HEK293 (cell line): ENCODE data around the gene MAML3.

Source experiments
- CTCF ChIA-PET: fragments of 350-600 bp; formaldehyde crosslinking; extraction: SDS; loops from one replicate; lab custom pipeline; 2021; ENCODE audit warnings: antibody characterized with exemption; lab: Yijun Ruan, JAX
- POLR2A ChIA-PET: fragments of 300-600 bp; formaldehyde crosslinking; extraction: SDS; loops from one replicate; lab custom pipeline; 2020; ENCODE audit warnings: antibody characterized with exemption, inconsistent platforms; lab: Yijun Ruan, JAX
- H3K27ac ChIP-seq: fragments of 200-500 bp; sonication (Bioruptor generic); 2 replicates; pipeline ENCODE4 v1.5.1; 2014; ENCODE audit warnings: low read depth, low read length, control low read depth, inconsistent platforms; ENCODE audit errors: extremely low read depth
- H3K36me3 ChIP-seq, 2 experiments: fragments of 200-500 bp in 1 of 2; sonication (Bioruptor generic) in 1 of 2; 1 replicate in 1 of 2; 2 replicates in 1 of 2; pipeline ENCODE4 v1.5.1; 2014 to 2017; ENCODE audit warnings: inconsistent platforms in 2 of 2, low read length in 2 of 2; ENCODE audit not compliant: control insufficient read depth in 2 of 2, insufficient read depth in 1 of 2
- H3K4me1 ChIP-seq: fragments of 200-500 bp; sonication (Bioruptor generic); 2 replicates; pipeline ENCODE4 v1.5.1; 2014; ENCODE audit warnings: mild to moderate bottlenecking, low read length, inconsistent platforms; ENCODE audit not compliant: control insufficient read depth, insufficient read depth
- H3K4me3 ChIP-seq: 2 replicates; pipeline ENCODE4 v1.5.1; 2011; ENCODE audit warnings: low read depth, mild to moderate bottlenecking, control low read depth, low read length, moderate library complexity
- H3K9me3 ChIP-seq: fragments of 200-500 bp; sonication (Bioruptor generic); 2 replicates; pipeline ENCODE4 v1.5.1; 2014; ENCODE audit warnings: low read depth, low read length, inconsistent platforms; ENCODE audit not compliant: control insufficient read depth, insufficient read depth
- HOXA7 ChIP-seq: sonication (generic); formaldehyde crosslinking; IDR thresholded peaks from 2 replicates; pipeline ENCODE4 v1.8.1; 2022; ENCODE audit warnings: missing genetic modification reagents, borderline replicate concordance
- REPIN1 ChIP-seq: fragments of 450-650 bp; formaldehyde crosslinking; IDR thresholded peaks from 2 replicates; pipeline ENCODE4 v1.5.1; 2017; ENCODE audit warnings: missing biosample characterization, missing genetic modification characterization, low read depth
- TRIM28 ChIP-seq: IDR thresholded peaks from 2 replicates; pipeline ENCODE4 v1.6.1; 2011; ENCODE audit warnings: low read length, control low read depth, borderline replicate concordance
- ZFP3 ChIP-seq: fragments of 450-650 bp; formaldehyde crosslinking; IDR thresholded peaks from 2 replicates; pipeline ENCODE4 v1.5.1; 2016; ENCODE audit warnings: low read depth, missing biosample characterization, missing genetic modification characterization
- ZFP41 ChIP-seq: fragments of 450-650 bp; formaldehyde crosslinking; IDR thresholded peaks from 2 replicates; pipeline ENCODE4 v1.5.1; 2016; ENCODE audit warnings: missing biosample characterization, missing genetic modification characterization, borderline replicate concordance
- ZNF121 ChIP-seq: fragments of 450-650 bp; formaldehyde crosslinking; IDR thresholded peaks from 2 replicates; pipeline ENCODE4 v1.5.1; 2016; ENCODE audit warnings: missing biosample characterization, missing genetic modification characterization
- ZNF140 ChIP-seq: fragments of 450-650 bp; formaldehyde crosslinking; IDR thresholded peaks from 2 replicates; pipeline ENCODE4 v1.5.1; 2016; ENCODE audit warnings: missing biosample characterization, missing genetic modification characterization
- ZNF221 ChIP-seq: fragments of 450-650 bp; formaldehyde crosslinking; IDR thresholded peaks from 2 replicates; pipeline ENCODE4 v1.5.1; 2017; ENCODE audit warnings: missing biosample characterization, missing genetic modification characterization, borderline replicate concordance
- ZNF473 ChIP-seq: fragments of 450-650 bp; formaldehyde crosslinking; IDR thresholded peaks from 2 replicates; pipeline ENCODE4 v1.5.1; 2017; ENCODE audit warnings: missing biosample characterization, missing genetic modification characterization
- ZNF521 ChIP-seq: fragments of 450-650 bp; formaldehyde crosslinking; IDR thresholded peaks from 2 replicates; pipeline ENCODE4 v1.5.1; 2017; ENCODE audit warnings: missing biosample characterization, mild to moderate bottlenecking, missing genetic modification characterization
- ZNF530 ChIP-seq: fragments of 450-650 bp; formaldehyde crosslinking; IDR thresholded peaks from 2 replicates; pipeline ENCODE4 v1.5.1; 2016; ENCODE audit warnings: low read depth, missing biosample characterization, missing genetic modification characterization
- TF ChIP-seq, protein P1 (sequence below): fragments of 450-650 bp; formaldehyde crosslinking; IDR thresholded peaks from 2 replicates; pipeline ENCODE4 v1.5.1; 2016; ENCODE audit warnings: missing biosample characterization, missing genetic modification characterization
- TF ChIP-seq, protein P2 (sequence below): fragments of 450-650 bp; formaldehyde crosslinking; IDR thresholded peaks from 2 replicates; pipeline ENCODE4 v1.5.1; 2016; ENCODE audit warnings: missing biosample characterization, missing genetic modification characterization
- TF ChIP-seq, protein P3 (sequence below): fragments of 450-650 bp; formaldehyde crosslinking; conservative IDR thresholded peaks from 2 replicates; pipeline ENCODE4 v1.5.1; 2016; ENCODE audit warnings: low read depth, missing biosample characterization, missing genetic modification characterization
- TF ChIP-seq, protein P4 (sequence below): fragments of 450-650 bp; formaldehyde crosslinking; IDR thresholded peaks from 2 replicates; pipeline ENCODE4 v1.5.0; 2017; ENCODE audit warnings: missing biosample characterization, missing genetic modification characterization, borderline replicate concordance
- TF ChIP-seq, protein P5 (sequence below): IDR thresholded peaks from 2 replicates; pipeline ENCODE4 v1.6.1; 2011; ENCODE audit warnings: mild to moderate bottlenecking, low read depth, low read length, borderline replicate concordance

MAML3 gene

DNA sequence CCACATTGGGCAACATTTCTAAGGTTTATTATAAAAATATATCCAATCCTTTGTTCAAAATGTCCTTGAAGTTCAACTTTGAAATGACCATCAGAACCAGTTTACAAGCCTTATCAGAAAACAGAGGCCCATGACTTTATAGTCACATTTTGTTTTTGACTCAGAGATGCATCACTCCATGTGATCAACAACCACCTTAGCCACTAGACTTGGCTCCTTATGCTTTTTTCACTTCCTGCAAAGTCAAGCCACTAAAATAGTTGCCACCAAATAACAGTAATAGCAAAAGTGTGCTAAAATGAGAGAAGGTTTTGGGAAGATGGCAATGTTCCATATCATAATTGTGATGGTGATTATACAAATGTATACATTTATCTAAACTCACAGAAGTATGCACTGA is 181.7 kb downstream of the MAML3 start:
- no peak overlapping the region for H3K27ac ChIP-seq
- TF ChIP-seq, protein P1, sequence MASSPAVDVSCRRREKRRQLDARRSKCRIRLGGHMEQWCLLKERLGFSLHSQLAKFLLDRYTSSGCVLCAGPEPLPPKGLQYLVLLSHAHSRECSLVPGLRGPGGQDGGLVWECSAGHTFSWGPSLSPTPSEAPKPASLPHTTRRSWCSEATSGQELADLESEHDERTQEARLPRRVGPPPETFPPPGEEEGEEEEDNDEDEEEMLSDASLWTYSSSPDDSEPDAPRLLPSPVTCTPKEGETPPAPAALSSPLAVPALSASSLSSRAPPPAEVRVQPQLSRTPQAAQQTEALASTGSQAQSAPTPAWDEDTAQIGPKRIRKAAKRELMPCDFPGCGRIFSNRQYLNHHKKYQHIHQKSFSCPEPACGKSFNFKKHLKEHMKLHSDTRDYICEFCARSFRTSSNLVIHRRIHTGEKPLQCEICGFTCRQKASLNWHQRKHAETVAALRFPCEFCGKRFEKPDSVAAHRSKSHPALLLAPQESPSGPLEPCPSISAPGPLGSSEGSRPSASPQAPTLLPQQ (tag by site-specific recombination) = no peak
- no peak for TF ChIP-seq ZNF473 (tag by site-specific recombination)
- TF ChIP-seq ZNF521 (tag by site-specific recombination) = no peak
- TF ChIP-seq, protein P2, sequence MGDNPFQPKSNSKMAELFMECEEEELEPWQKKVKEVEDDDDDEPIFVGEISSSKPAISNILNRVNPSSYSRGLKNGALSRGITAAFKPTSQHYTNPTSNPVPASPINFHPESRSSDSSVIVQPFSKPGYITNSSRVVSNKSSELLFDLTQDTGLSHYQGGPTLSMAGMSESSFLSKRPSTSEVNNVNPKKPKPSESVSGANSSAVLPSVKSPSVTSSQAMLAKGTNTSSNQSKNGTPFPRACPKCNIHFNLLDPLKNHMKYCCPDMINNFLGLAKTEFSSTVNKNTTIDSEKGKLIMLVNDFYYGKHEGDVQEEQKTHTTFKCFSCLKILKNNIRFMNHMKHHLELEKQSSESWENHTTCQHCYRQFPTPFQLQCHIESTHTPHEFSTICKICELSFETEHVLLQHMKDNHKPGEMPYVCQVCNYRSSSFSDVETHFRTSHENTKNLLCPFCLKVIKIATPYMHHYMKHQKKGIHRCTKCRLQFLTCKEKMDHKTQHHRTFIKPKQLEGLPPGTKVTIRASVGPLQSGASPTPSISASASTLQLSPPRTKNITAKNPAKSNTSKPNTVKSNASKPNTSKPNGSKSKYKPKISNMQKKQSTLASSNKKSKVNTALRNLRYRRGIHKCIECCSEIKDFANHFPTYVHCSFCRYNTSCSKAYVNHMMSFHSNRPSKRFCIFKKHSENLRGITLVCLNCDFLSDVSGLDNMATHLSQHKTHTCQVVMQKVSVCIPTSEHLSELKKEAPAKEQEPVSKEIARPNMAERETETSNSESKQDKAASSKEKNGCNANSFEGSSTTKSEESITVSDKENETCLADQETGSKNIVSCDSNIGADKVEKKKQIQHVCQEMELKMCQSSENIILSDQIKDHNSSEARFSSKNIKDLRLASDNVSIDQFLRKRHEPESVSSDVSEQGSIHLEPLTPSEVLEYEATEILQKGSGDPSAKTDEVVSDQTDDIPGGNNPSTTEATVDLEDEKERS (tag by site-specific recombination) = no peak
- TF ChIP-seq ZNF221 = no peak
- no peak for TF ChIP-seq TRIM28
- TF ChIP-seq REPIN1 (tag by site-specific recombination) = no peak
- TF ChIP-seq, protein P3, sequence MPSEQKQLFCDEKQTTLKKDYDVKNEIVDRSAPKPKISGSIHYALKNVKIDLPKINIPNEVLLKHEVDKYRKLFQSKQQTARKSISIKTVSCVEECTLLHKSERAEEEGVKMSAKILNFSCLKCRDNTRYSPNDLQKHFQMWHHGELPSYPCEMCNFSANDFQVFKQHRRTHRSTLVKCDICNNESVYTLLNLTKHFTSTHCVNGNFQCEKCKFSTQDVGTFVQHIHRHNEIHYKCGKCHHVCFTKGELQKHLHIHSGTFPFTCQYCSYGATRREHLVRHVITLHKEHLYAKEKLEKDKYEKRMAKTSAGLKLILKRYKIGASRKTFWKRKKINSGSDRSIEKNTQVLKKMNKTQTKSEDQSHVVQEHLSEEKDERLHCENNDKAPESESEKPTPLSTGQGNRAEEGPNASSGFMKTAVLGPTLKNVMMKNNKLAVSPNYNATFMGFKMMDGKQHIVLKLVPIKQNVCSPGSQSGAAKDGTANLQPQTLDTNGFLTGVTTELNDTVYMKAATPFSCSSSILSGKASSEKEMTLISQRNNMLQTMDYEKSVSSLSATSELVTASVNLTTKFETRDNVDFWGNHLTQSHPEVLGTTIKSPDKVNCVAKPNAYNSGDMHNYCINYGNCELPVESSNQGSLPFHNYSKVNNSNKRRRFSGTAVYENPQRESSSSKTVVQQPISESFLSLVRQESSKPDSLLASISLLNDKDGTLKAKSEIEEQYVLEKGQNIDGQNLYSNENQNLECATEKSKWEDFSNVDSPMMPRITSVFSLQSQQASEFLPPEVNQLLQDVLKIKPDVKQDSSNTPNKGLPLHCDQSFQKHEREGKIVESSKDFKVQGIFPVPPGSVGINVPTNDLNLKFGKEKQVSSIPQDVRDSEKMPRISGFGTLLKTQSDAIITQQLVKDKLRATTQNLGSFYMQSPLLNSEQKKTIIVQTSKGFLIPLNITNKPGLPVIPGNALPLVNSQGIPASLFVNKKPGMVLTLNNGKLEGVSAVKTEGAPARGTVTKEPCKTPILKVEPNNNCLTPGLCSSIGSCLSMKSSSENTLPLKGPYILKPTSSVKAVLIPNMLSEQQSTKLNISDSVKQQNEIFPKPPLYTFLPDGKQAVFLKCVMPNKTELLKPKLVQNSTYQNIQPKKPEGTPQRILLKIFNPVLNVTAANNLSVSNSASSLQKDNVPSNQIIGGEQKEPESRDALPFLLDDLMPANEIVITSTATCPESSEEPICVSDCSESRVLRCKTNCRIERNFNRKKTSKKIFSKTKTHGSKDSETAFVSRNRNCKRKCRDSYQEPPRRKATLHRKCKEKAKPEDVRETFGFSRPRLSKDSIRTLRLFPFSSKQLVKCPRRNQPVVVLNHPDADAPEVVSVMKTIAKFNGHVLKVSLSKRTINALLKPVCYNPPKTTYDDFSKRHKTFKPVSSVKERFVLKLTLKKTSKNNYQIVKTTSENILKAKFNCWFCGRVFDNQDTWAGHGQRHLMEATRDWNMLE (tag by site-specific recombination) = no peak
- no peak for TF ChIP-seq ZFP41 (tag by site-specific recombination)
- no peak for TF ChIP-seq ZNF121 (tag by site-specific recombination)
- TF ChIP-seq, protein P4, sequence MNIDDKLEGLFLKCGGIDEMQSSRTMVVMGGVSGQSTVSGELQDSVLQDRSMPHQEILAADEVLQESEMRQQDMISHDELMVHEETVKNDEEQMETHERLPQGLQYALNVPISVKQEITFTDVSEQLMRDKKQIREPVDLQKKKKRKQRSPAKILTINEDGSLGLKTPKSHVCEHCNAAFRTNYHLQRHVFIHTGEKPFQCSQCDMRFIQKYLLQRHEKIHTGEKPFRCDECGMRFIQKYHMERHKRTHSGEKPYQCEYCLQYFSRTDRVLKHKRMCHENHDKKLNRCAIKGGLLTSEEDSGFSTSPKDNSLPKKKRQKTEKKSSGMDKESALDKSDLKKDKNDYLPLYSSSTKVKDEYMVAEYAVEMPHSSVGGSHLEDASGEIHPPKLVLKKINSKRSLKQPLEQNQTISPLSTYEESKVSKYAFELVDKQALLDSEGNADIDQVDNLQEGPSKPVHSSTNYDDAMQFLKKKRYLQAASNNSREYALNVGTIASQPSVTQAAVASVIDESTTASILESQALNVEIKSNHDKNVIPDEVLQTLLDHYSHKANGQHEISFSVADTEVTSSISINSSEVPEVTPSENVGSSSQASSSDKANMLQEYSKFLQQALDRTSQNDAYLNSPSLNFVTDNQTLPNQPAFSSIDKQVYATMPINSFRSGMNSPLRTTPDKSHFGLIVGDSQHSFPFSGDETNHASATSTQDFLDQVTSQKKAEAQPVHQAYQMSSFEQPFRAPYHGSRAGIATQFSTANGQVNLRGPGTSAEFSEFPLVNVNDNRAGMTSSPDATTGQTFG (tag by site-specific recombination) = no peak
- TF ChIP-seq, protein P5, sequence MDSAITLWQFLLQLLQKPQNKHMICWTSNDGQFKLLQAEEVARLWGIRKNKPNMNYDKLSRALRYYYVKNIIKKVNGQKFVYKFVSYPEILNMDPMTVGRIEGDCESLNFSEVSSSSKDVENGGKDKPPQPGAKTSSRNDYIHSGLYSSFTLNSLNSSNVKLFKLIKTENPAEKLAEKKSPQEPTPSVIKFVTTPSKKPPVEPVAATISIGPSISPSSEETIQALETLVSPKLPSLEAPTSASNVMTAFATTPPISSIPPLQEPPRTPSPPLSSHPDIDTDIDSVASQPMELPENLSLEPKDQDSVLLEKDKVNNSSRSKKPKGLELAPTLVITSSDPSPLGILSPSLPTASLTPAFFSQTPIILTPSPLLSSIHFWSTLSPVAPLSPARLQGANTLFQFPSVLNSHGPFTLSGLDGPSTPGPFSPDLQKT = no peak
- TF ChIP-seq ZNF530 (tag by site-specific recombination) = no peak
- no peak for TF ChIP-seq ZNF140 (tag by site-specific recombination)
- no peak for TF ChIP-seq HOXA7
- TF ChIP-seq ZFP3 (tag by site-specific recombination) = no peak
- H3K4me1 ChIP-seq = peaks cover 3% of the 10 kb centered on the region; the same call in 1 of the 2 replicates
- ChIA-PET POLR2A (no interaction called here), CTCF (no interaction called here)
- H3K9me3 ChIP-seq = no peaks in the 10 kb centered on the region
- H3K36me3 ChIP-seq = no peaks in the 10 kb centered on the region
- no peak overlapping the region for H3K4me3 ChIP-seq
